IMR-90 (cell line): Measurements from ENCODE around the gene TAF3. TPM values are rescaled to one million over a fixed set of nuclear protein-coding genes. Genes with fewer than 3 reads are reported as not detected.

ENCODE experiments used
- ATAC-seq: fragments of 200-7000 bp; cut with Tn5 transposase; 2 replicates; pipeline ENCODE4 v1.9.1; 2020; ENCODE audit warnings: low read depth, mild to moderate bottlenecking, moderate library complexity
- BruUV-seq: library from RNA; stranded (reverse); fragments of 400-500 nt; replicated peaks from 2 replicates; lab custom pipeline; 2021; lab: Mats Ljungman, UMichigan
- CTCF ChIA-PET: fragments of 300-600 bp; formaldehyde crosslinking; extraction: SDS; loops from one replicate; lab custom pipeline; 2021; ENCODE audit warnings: antibody characterized with exemption; lab: Yijun Ruan, JAX
- POLR2A ChIA-PET: fragments of 300-600 bp; sonication (Branson Sonifier 250); formaldehyde crosslinking; loops from one replicate; lab custom pipeline; 2022; ENCODE audit warnings: antibody characterized with exemption; ENCODE audit not compliant: unreplicated experiment; lab: Charles Lee
- DNase-seq: peaks from one replicate; pipeline ENCODE4 v3.0.0; 2013
- H2AFZ ChIP-seq: replicated peaks from 2 replicates; pipeline ENCODE3; 2013; ENCODE audit warnings: low read length, mild to moderate bottlenecking; ENCODE audit not compliant: poor library complexity
- H2AK5ac ChIP-seq: 2 replicates; pipeline ENCODE4 v1.6.1; 2013; ENCODE audit warnings: low read depth, low read length, inconsistent platforms
- H2AK9ac ChIP-seq: replicated peaks from 2 replicates; pipeline ENCODE3; 2013; ENCODE audit warnings: mild to moderate bottlenecking, low read depth, low read length, moderate library complexity; ENCODE audit not compliant: poor library complexity
- H2BK120ac ChIP-seq: 2 replicates; pipeline ENCODE4 v1.6.1; 2013; ENCODE audit warnings: low read depth, low read length, inconsistent platforms
- H2BK15ac ChIP-seq: 3 replicates; pipeline ENCODE4 v1.6.1; 2013; ENCODE audit warnings: low read depth, low read length, inconsistent platforms
- H2BK20ac ChIP-seq: 2 replicates; pipeline ENCODE4 v1.6.1; 2013; ENCODE audit warnings: low read depth, mild to moderate bottlenecking, inconsistent platforms, low read length, moderate library complexity
- H2BK5ac ChIP-seq: 2 replicates; pipeline ENCODE4 v1.6.1; 2013; ENCODE audit warnings: mild to moderate bottlenecking, low read depth, low read length, inconsistent platforms; ENCODE audit not compliant: poor library complexity, severe bottlenecking
- H3K14ac ChIP-seq: replicated peaks from 2 replicates; pipeline ENCODE4 v1.6.1; 2013; ENCODE audit warnings: low read depth, low read length, inconsistent platforms
- H3K18ac ChIP-seq: 2 replicates; pipeline ENCODE4 v1.6.1; 2013; ENCODE audit warnings: low read depth, low read length, control low read depth
- H3K23ac ChIP-seq: 2 replicates; pipeline ENCODE4 v1.6.1; 2013; ENCODE audit warnings: low read depth, low read length, inconsistent platforms
- H3K27ac ChIP-seq: 2 replicates; pipeline ENCODE4 v1.5.1; 2013; ENCODE audit warnings: mild to moderate bottlenecking, control low read depth, low read length; ENCODE audit not compliant: insufficient read depth
- H3K27me3 ChIP-seq: 2 replicates; pipeline ENCODE4 v1.6.1; 2013; ENCODE audit warnings: low read length; ENCODE audit not compliant: control insufficient read depth, insufficient read depth
- H3K36me3 ChIP-seq: 2 replicates; pipeline ENCODE4 v1.6.1; 2013; ENCODE audit warnings: low read length, mixed read lengths; ENCODE audit not compliant: control insufficient read depth, insufficient read depth
- H3K4ac ChIP-seq: 2 replicates; pipeline ENCODE4 v1.6.1; 2013; ENCODE audit warnings: low read depth, low read length, inconsistent platforms
- H3K4me1 ChIP-seq: 2 replicates; pipeline ENCODE4 v1.6.1; 2013; ENCODE audit warnings: low read length, mixed read lengths; ENCODE audit not compliant: control insufficient read depth, insufficient read depth
- H3K4me2 ChIP-seq: 2 replicates; pipeline ENCODE4 v1.6.1; 2013; ENCODE audit warnings: low read depth, mild to moderate bottlenecking, control low read depth, low read length, moderate library complexity
- H3K4me3 ChIP-seq: 2 replicates; pipeline ENCODE4 v1.5.1; 2013; ENCODE audit warnings: low read depth, mild to moderate bottlenecking, control low read depth, low read length, moderate library complexity; ENCODE audit not compliant: insufficient read depth
- H3K56ac ChIP-seq: 2 replicates; pipeline ENCODE4 v1.6.1; 2013; ENCODE audit warnings: low read length, inconsistent platforms; ENCODE audit not compliant: insufficient read depth; ENCODE audit errors: extremely low read depth
- H3K79me1 ChIP-seq, 2 experiments: 2 replicates each; pipeline ENCODE4 v1.6.1; 2013; ENCODE audit warnings: low read length in 2 of 2, inconsistent platforms in 1 of 2, low read depth in 1 of 2
- H3K9ac ChIP-seq: 2 replicates; pipeline ENCODE4 v1.6.1; 2013; ENCODE audit warnings: low read depth, low read length, control low read depth
- H3K9me1 ChIP-seq: 2 replicates; pipeline ENCODE4 v1.6.1; 2013; ENCODE audit warnings: low read length, inconsistent platforms; ENCODE audit not compliant: insufficient read depth
- H3K9me3 ChIP-seq: 2 replicates; pipeline ENCODE4 v1.6.1; 2013; ENCODE audit warnings: low read length; ENCODE audit not compliant: control insufficient read depth, insufficient read depth
- H4K20me1 ChIP-seq: 2 replicates; pipeline ENCODE4 v1.6.1; 2013; ENCODE audit warnings: low read length, inconsistent platforms; ENCODE audit not compliant: insufficient read depth
- H4K5ac ChIP-seq: 2 replicates; pipeline ENCODE4 v1.6.1; 2013; ENCODE audit warnings: mild to moderate bottlenecking, low read depth, low read length, control low read depth
- H4K8ac ChIP-seq, 2 experiments: 2 replicates each; pipeline ENCODE4 v1.6.1; 2013; ENCODE audit warnings: low read depth in 2 of 2, low read length in 2 of 2, control low read depth in 1 of 2, inconsistent platforms in 1 of 2
- H4K91ac ChIP-seq: 2 replicates; pipeline ENCODE4 v1.6.1; 2013; ENCODE audit warnings: low read depth, low read length, inconsistent platforms; ENCODE audit not compliant: insufficient read depth
- BHLHE40 ChIP-seq: fragments of 150-350 bp; IDR thresholded peaks from 2 replicates; pipeline ENCODE4 v1.6.1; 2016; ENCODE audit warnings: mild to moderate bottlenecking, low read depth, low read length
- CEBPB ChIP-seq: IDR thresholded peaks from 2 replicates; pipeline ENCODE4 v1.6.1; 2012; ENCODE audit warnings: low read depth, low read length, improper control_type of control experiment
- CTCF ChIP-seq: conservative IDR thresholded peaks from 2 replicates; pipeline ENCODE4 v1.5.1; 2012; ENCODE audit warnings: mild to moderate bottlenecking, low read depth, low read length, improper control_type of control experiment
- MAZ ChIP-seq: IDR thresholded peaks from 2 replicates; pipeline ENCODE4 v1.6.1; 2012; ENCODE audit warnings: low read depth, mild to moderate bottlenecking, low read length, improper control_type of control experiment, moderate library complexity, borderline replicate concordance
- NFE2L2 ChIP-seq: fragments of 150-350 bp; IDR thresholded peaks from 2 replicates; pipeline ENCODE4 v1.6.1; 2016; ENCODE audit warnings: low read depth, mild to moderate bottlenecking, low read length
- POLR2A ChIP-seq: IDR thresholded peaks from 2 replicates; pipeline ENCODE4 v1.6.1; 2012; ENCODE audit warnings: mild to moderate bottlenecking, low read depth, low read length
- RAD21 ChIP-seq: IDR thresholded peaks from 2 replicates; pipeline ENCODE4 v1.6.1; 2012; ENCODE audit warnings: low read length, improper control_type of control experiment
- RCOR1 ChIP-seq: IDR thresholded peaks from 2 replicates; pipeline ENCODE4 v1.6.1; 2012; ENCODE audit warnings: mild to moderate bottlenecking, low read length, improper control_type of control experiment; ENCODE audit not compliant: insufficient replicate concordance
- RFX5 ChIP-seq: IDR thresholded peaks from 2 replicates; pipeline ENCODE4 v1.8.0; 2012; ENCODE audit warnings: low read depth, mild to moderate bottlenecking, low read length, moderate library complexity
- SMC3 ChIP-seq: fragments of 150-350 bp; IDR thresholded peaks from 2 replicates; pipeline ENCODE4 v1.6.1; 2016; ENCODE audit warnings: low read depth, mild to moderate bottlenecking, antibody characterized with exemption, low read length, moderate library complexity
- WGBS, 2 experiments: methylation state at CpG; one replicate each; pipeline versions ENCODE4 v1.1.5 to v1.1.7; 2013; ENCODE audit warnings: missing lambda C conversion rate in 2 of 2; ENCODE audit not compliant: insufficient read length in 1 of 2; ENCODE audit errors: extremely low coverage in 2 of 2; 5-methylcytosine and 5-hydroxymethylcytosine counted together
- dilution Hi-C: fragments of 300-500 bp; cut with HindIII; formaldehyde crosslinking; loops from one replicate; pipeline ENCODE4 v1.14.3; 2018; ENCODE audit warnings: low sequenced_read_pairs; ENCODE audit not compliant: unreplicated experiment
- in situ Hi-C: fragments of 300-500 bp; cut with MboI; formaldehyde crosslinking; loops from 3 replicates; pipeline ENCODE4 v1.14.3; 2019; ENCODE audit warnings: low sequenced_read_pairs, inconsistent platforms, mixed read lengths
- intact Hi-C: fragments of 100-400 bp; cut with micrococcal nuclease; formaldehyde crosslinking; loops from 2 replicates; pipeline ENCODE4 v1.10.0; 2022
- polyA plus RNA-seq, 3 experiments: library from polyadenylated mRNA; depleted of rRNA; stranded (reverse); fragments of >200 nt; gene quantifications; 2 replicates each; pipeline ENCODE4 v1.2.3, GENCODE V29; 2012; ENCODE audit warnings: low replicate concordance in 1 of 3
- total RNA-seq: library from RNA; depleted of rRNA; stranded (reverse); fragments of >200 nt; gene quantifications from 2 replicates; pipeline ENCODE4 v1.2.3, GENCODE V29; 2012

The TAF3 gene
- total and polyA plus RNA-seq, 2 of the 4 experiments (the other 2 are of a cell fraction), result 1.4 to 2.3 TPM

- Histone ChIP-seq H2AK9ac (no peak overlapping the region), H3K27ac (no peak overlapping the region), H3K23ac (no peak overlapping the region), H4K20me1 (no peaks in the 10 kb centered on the region), H3K14ac (no peak overlapping the region), H4K91ac (no peak overlapping the region), H3K79me1 (peaks cover 12 to 43% of the 10 kb centered on the region in 2 experiments; a peak in 3 of 4 replicates), H2BK120ac (no peak overlapping the region), H3K9me1 (peaks cover 17% of the 10 kb centered on the region), H2AFZ (no peak overlapping the region), H3K4ac (no peak overlapping the region), H3K56ac (no peak overlapping the region), H3K9me3 (no peaks in the 10 kb centered on the region; the same call in 1 of the 2 replicates), H3K9ac (no peak overlapping the region), H2BK20ac (no peak overlapping the region), H3K27me3 (no peaks in the 10 kb centered on the region), H2BK5ac (no peak overlapping the region), H2AK5ac (no peak overlapping the region; the same call in 1 of the 2 replicates), H3K4me1 (peaks cover 21% of the 10 kb centered on the region), H3K36me3 (no peaks in the 10 kb centered on the region), H4K5ac (no peak overlapping the region), H3K4me3 (no peak overlapping the region), H3K18ac (no peak overlapping the region), H3K4me2 (no peak overlapping the region), H2BK15ac (no peak overlapping the region), H4K8ac (no peak overlapping the region)
- intact Hi-C loops (no loop called here), dilution Hi-C loops (no loop called here), in situ Hi-C loops (no loop called here)
- ChIA-PET POLR2A (no interaction called here), CTCF (no interaction called here)
- DNase-seq (no peak), ATAC-seq (no peak)
- TF ChIP-seq BHLHE40, result no peak
- no peak for TF ChIP-seq MAZ
- no peak for TF ChIP-seq CEBPB
- TF ChIP-seq RAD21, result no peak
- no peak for TF ChIP-seq CTCF
- TF ChIP-seq SMC3, result no peak
- TF ChIP-seq RCOR1, result no peak
- no peak for TF ChIP-seq POLR2A
- no peak for TF ChIP-seq NFE2L2
- no peak for TF ChIP-seq RFX5
- no TSS peak for BruUV-seq
- WGBS, 2 experiments, result no CpG with 5 or more reads among the region's 2 CpGs
These were observed 125.8 kb downstream of the TAF3 start for GRCh38 chr10:7944215-7944480.
